ENCODE results near the gene GALNT7. TPM values are rescaled to one million over a fixed set of nuclear protein-coding genes. Genes with fewer than 3 reads are reported as not detected.

Gene GALNT7
- total and polyA plus RNA-seq, 4 donors, result 0.65 to 13.0 (median 2.1) TPM

DNA sequence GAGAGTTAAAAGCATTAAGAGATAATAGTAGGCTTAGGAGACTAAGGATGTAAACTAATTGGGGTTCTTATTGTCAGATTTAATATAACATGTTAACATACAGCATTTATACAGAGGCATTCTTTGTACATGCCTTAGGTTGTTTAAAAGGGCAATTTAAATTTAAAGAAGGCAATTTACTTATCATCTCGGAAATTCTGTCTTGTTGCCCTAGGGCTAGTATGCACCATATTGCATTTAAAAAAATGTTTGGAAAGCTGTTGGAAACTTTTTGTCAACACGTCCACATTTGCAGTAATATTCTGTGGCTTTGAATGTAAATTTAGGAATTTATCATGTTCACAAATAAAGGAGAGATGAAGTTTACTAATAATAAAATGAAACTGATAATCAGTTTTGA is 25.5 kb downstream of the GALNT7 start:
- no peak for TF ChIP-seq FOXA2 (IDR thresholded peaks at IDR 0.05)
- no peak for TF ChIP-seq SP1 (IDR thresholded peaks at IDR 0.05)
- H3K36me3 ChIP-seq (ENCODE audit: control insufficient read depth in 4 of 4, insufficient read depth in 3 of 4, low read depth in 1 of 4, low read length in 3 of 4), result no peaks in the 10 kb centered on the region
- H3K9ac ChIP-seq (ENCODE audit: low read depth in 1 of 2, low read length in 2 of 2), result no peak overlapping the region
- no peak for DNase-seq (ENCODE audit: low spot score)
- H3K9me3 ChIP-seq (ENCODE audit: control insufficient read depth in 4 of 4, low read length in 3 of 4), result no peaks in the 10 kb centered on the region
- H3K27ac ChIP-seq (ENCODE audit: low read depth in 1 of 2, low read length in 2 of 2), result no peak overlapping the region
- H3K27me3 ChIP-seq (ENCODE audit: control insufficient read depth in 4 of 4, insufficient read depth in 4 of 4, low read length in 3 of 4), result no peaks in the 10 kb centered on the region
- no peaks in the 10 kb centered on the region for H3K4me1 ChIP-seq (ENCODE audit: control insufficient read depth in 4 of 4, insufficient read depth in 4 of 4, low read length in 3 of 4)
- H3K4me3 ChIP-seq (ENCODE audit: low read depth in 1 of 3, low read length in 3 of 3), result no peak overlapping the region
- WGBS, result 77% methylated on average over 2 of the region's 2 CpGs

DNA sequence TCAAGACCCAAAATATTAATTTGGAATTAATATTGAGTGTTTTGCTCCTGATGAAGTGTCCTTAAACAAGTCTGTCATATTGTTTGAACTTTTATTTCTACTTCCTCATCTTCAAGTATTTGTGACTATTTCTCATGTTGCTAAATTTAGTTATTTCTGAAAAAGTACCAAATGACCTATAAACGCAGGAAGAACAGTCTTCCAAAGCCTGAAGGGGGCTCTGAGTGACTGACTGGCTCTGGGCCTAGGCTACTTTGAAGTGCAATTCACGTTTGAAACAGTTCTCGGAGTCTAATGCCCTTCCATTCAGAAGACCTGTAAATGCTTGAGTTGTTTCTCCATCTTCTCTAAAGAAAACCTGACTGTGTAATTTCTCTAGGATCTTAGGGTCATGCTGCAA is 26.5 kb downstream of the GALNT7 start:
- Histone ChIP-seq H3K9ac (ENCODE audit: low read depth in 1 of 2, low read length in 2 of 2) (no peak overlapping the region), H3K27me3 (ENCODE audit: control insufficient read depth in 4 of 4, insufficient read depth in 4 of 4, low read length in 3 of 4) (no peaks in the 10 kb centered on the region), H3K36me3 (ENCODE audit: control insufficient read depth in 4 of 4, insufficient read depth in 3 of 4, low read depth in 1 of 4, low read length in 3 of 4) (no peaks in the 10 kb centered on the region), H3K9me3 (ENCODE audit: control insufficient read depth in 4 of 4, low read length in 3 of 4) (no peaks in the 10 kb centered on the region), H3K4me1 (ENCODE audit: control insufficient read depth in 4 of 4, insufficient read depth in 4 of 4, low read length in 3 of 4) (no peaks in the 10 kb centered on the region), H3K27ac (ENCODE audit: low read depth in 1 of 2, low read length in 2 of 2) (no peak overlapping the region), H3K4me3 (ENCODE audit: low read depth in 1 of 3, low read length in 3 of 3) (no peak overlapping the region)
- no peak for TF ChIP-seq JUND (IDR thresholded peaks at IDR 0.05)
- TF ChIP-seq, protein P1, sequence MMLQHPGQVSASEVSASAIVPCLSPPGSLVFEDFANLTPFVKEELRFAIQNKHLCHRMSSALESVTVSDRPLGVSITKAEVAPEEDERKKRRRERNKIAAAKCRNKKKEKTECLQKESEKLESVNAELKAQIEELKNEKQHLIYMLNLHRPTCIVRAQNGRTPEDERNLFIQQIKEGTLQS (IDR thresholded peaks at IDR 0.05), result no peak
- no peak for TF ChIP-seq HNF4A (conservative IDR thresholded peaks at IDR 0.05)
- TF ChIP-seq, protein P2, sequence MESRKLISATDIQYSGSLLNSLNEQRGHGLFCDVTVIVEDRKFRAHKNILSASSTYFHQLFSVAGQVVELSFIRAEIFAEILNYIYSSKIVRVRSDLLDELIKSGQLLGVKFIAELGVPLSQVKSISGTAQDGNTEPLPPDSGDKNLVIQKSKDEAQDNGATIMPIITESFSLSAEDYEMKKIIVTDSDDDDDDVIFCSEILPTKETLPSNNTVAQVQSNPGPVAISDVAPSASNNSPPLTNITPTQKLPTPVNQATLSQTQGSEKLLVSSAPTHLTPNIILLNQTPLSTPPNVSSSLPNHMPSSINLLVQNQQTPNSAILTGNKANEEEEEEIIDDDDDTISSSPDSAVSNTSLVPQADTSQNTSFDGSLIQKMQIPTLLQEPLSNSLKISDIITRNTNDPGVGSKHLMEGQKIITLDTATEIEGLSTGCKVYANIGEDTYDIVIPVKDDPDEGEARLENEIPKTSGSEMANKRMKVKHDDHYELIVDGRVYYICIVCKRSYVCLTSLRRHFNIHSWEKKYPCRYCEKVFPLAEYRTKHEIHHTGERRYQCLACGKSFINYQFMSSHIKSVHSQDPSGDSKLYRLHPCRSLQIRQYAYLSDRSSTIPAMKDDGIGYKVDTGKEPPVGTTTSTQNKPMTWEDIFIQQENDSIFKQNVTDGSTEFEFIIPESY (IDR thresholded peaks at IDR 0.05), result no peak
- TF ChIP-seq RXRA (IDR thresholded peaks at IDR 0.05), result no peak
- no peak for TF ChIP-seq HNF4G (IDR thresholded peaks at IDR 0.05)
- no peak for TF ChIP-seq GABPA (IDR thresholded peaks at IDR 0.05 in 1 of 2, conservative IDR thresholded peaks at IDR 0.05 in 1 of 2)
- TF ChIP-seq YY1 (IDR thresholded peaks at IDR 0.05), result no peak
- no peak for TF ChIP-seq RAD21 (IDR thresholded peaks at IDR 0.05)
- TF ChIP-seq, protein P3, sequence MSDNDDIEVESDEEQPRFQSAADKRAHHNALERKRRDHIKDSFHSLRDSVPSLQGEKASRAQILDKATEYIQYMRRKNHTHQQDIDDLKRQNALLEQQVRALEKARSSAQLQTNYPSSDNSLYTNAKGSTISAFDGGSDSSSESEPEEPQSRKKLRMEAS (IDR thresholded peaks at IDR 0.05), result no peak
- TF ChIP-seq FOXA1 (IDR thresholded peaks at IDR 0.05), result no peak
- TF ChIP-seq SP1 (IDR thresholded peaks at IDR 0.05), result no peak
- TF ChIP-seq, protein P4, sequence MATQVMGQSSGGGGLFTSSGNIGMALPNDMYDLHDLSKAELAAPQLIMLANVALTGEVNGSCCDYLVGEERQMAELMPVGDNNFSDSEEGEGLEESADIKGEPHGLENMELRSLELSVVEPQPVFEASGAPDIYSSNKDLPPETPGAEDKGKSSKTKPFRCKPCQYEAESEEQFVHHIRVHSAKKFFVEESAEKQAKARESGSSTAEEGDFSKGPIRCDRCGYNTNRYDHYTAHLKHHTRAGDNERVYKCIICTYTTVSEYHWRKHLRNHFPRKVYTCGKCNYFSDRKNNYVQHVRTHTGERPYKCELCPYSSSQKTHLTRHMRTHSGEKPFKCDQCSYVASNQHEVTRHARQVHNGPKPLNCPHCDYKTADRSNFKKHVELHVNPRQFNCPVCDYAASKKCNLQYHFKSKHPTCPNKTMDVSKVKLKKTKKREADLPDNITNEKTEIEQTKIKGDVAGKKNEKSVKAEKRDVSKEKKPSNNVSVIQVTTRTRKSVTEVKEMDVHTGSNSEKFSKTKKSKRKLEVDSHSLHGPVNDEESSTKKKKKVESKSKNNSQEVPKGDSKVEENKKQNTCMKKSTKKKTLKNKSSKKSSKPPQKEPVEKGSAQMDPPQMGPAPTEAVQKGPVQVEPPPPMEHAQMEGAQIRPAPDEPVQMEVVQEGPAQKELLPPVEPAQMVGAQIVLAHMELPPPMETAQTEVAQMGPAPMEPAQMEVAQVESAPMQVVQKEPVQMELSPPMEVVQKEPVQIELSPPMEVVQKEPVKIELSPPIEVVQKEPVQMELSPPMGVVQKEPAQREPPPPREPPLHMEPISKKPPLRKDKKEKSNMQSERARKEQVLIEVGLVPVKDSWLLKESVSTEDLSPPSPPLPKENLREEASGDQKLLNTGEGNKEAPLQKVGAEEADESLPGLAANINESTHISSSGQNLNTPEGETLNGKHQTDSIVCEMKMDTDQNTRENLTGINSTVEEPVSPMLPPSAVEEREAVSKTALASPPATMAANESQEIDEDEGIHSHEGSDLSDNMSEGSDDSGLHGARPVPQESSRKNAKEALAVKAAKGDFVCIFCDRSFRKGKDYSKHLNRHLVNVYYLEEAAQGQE (IDR thresholded peaks at IDR 0.05), result no peak
- no peak for DNase-seq (ENCODE audit: low spot score)
- WGBS, result 62% methylated on average over 3 of the region's 3 CpGs

DNA sequence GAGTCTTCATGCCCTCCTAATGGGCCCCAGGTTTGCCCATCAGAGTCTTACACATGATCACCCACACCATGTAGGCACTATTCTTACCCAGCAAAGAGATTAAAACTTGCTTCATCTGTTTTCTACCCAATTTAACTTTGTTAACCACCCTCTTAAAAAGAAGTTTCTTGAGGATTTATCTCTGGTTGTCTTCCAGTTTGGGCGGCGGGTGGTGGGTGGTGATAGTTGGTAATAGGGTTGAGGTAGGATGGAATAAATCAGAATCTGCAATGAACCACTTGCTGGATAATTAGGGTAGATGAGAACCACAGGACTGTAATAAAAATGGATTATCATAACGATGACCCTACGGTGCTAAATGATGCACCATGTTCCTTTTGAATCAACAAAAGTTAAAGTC is 30.9 kb downstream of the GALNT7 start:
- Histone ChIP-seq H3K27ac (ENCODE audit: low read depth in 1 of 2, low read length in 2 of 2) (no peak overlapping the region), H3K36me3 (ENCODE audit: control insufficient read depth in 4 of 4, insufficient read depth in 3 of 4, low read depth in 1 of 4, low read length in 3 of 4) (no peaks in the 10 kb centered on the region), H3K27me3 (ENCODE audit: control insufficient read depth in 4 of 4, insufficient read depth in 4 of 4, low read length in 3 of 4) (no peaks in the 10 kb centered on the region), H3K9me3 (ENCODE audit: control insufficient read depth in 4 of 4, low read length in 3 of 4) (no peaks in the 10 kb centered on the region), H3K9ac (ENCODE audit: low read depth in 1 of 2, low read length in 2 of 2) (no peak overlapping the region), H3K4me3 (ENCODE audit: low read depth in 1 of 3, low read length in 3 of 3) (no peak overlapping the region), H3K4me1 (ENCODE audit: control insufficient read depth in 4 of 4, insufficient read depth in 4 of 4, low read length in 3 of 4) (no peaks in the 10 kb centered on the region)
- 74% methylated on average over 4 of the region's 4 CpGs for WGBS
- TF ChIP-seq, protein P1 (IDR thresholded peaks at IDR 0.05), result no peak
- TF ChIP-seq HNF4A (conservative IDR thresholded peaks at IDR 0.05), result no peak
- TF ChIP-seq FOXA2 (IDR thresholded peaks at IDR 0.05), result no peak
- no peak for TF ChIP-seq FOXA1 (IDR thresholded peaks at IDR 0.05)
- no peak for TF ChIP-seq YY1 (IDR thresholded peaks at IDR 0.05)
- TF ChIP-seq HNF4G (IDR thresholded peaks at IDR 0.05), result no peak
- TF ChIP-seq, protein P2 (IDR thresholded peaks at IDR 0.05), result no peak
- no peak for TF ChIP-seq RAD21 (IDR thresholded peaks at IDR 0.05)
- TF ChIP-seq RXRA (IDR thresholded peaks at IDR 0.05), result no peak
- no peak for TF ChIP-seq JUND (IDR thresholded peaks at IDR 0.05)
- DNase-seq (ENCODE audit: low spot score), result no peak
